Measurements from ENCODE around the gene PDZRN3. TPM values are rescaled to one million over a fixed set of nuclear protein-coding genes. Genes with fewer than 3 reads are reported as not detected.
A peak's percentile ranks its signal among the peaks of the same experiment; 100 is the strongest.

The PDZRN3 gene
- total and polyA plus RNA-seq, 2 donors (not counting 1 experiment from before 2014, with no cell fraction given): 14.6 to 56.3 TPM

DNA sequence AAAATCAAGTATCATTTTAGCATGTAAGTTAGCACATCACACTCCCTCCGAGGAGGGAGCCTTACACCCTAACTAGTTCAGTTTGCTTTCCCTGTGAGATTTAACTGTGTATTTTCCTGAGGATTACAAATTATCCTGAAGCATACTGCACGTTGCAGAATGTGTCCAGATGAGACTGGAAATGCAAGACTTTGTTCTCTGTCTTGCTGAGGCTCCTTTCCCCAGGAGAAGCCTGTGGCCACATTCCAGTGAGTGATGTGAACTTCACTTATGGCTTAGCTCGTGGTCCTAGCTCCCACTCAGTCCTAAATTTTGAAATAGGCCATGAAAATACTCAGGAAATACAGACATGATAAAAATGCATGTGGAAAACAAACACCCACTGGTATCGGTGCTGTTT lies 23.7 kb downstream of the PDZRN3 start:
- Histone ChIP-seq H3K27ac (ENCODE audit: insufficient read depth, low read length) (no peak overlapping the region), H3K36me3 (ENCODE audit: control insufficient read depth, insufficient read depth, low read length) (peaks cover 3% of the 10 kb centered on the region), H3K9me3 (ENCODE audit: control insufficient read depth, insufficient read depth, low read depth, low read length) (no peaks in the 10 kb centered on the region), H2AFZ (ENCODE audit: low read length) (no peak overlapping the region), H3K27me3 (ENCODE audit: control insufficient read depth, insufficient read depth, low read length) (no peaks in the 10 kb centered on the region), H3K4me3 (replicated peaks in 1 of 4; ENCODE audit: control extremely low read depth in 1 of 4, insufficient read depth in 1 of 4, low read depth in 3 of 4, low read length in 4 of 4) (no peak overlapping the region), H3K79me2 (ENCODE audit: control insufficient read depth, insufficient read depth, low read length) (no peaks in the 10 kb centered on the region), H3K9ac (ENCODE audit: insufficient read depth, low read length) (no peak overlapping the region), H4K20me1 (ENCODE audit: control insufficient read depth, extremely low read depth, insufficient read depth, low read length) (no peaks in the 10 kb centered on the region), H3K4me2 (ENCODE audit: extremely low read depth, insufficient read depth, low read length) (no peak overlapping the region), H3K4me1 (ENCODE audit: control insufficient read depth, extremely low read depth, insufficient read depth, low read length) (peaks cover 35% of the 10 kb centered on the region)
- TF ChIP-seq, protein P1, sequence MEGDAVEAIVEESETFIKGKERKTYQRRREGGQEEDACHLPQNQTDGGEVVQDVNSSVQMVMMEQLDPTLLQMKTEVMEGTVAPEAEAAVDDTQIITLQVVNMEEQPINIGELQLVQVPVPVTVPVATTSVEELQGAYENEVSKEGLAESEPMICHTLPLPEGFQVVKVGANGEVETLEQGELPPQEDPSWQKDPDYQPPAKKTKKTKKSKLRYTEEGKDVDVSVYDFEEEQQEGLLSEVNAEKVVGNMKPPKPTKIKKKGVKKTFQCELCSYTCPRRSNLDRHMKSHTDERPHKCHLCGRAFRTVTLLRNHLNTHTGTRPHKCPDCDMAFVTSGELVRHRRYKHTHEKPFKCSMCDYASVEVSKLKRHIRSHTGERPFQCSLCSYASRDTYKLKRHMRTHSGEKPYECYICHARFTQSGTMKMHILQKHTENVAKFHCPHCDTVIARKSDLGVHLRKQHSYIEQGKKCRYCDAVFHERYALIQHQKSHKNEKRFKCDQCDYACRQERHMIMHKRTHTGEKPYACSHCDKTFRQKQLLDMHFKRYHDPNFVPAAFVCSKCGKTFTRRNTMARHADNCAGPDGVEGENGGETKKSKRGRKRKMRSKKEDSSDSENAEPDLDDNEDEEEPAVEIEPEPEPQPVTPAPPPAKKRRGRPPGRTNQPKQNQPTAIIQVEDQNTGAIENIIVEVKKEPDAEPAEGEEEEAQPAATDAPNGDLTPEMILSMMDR (conservative IDR thresholded peaks at IDR 0.05 in 1 of 2, IDR thresholded peaks at IDR 0.05 in 1 of 2; ENCODE audit: low read depth in 1 of 2, low read length in 2 of 2): no peak
- no peak for TF ChIP-seq EZH2 (IDR thresholded peaks at IDR 0.05; ENCODE audit: low read length, missing control alignments)
- DNase-seq (ENCODE audit: low read depth in 2 of 2): peak in 1 of 2 donors; percentile 42

DNA sequence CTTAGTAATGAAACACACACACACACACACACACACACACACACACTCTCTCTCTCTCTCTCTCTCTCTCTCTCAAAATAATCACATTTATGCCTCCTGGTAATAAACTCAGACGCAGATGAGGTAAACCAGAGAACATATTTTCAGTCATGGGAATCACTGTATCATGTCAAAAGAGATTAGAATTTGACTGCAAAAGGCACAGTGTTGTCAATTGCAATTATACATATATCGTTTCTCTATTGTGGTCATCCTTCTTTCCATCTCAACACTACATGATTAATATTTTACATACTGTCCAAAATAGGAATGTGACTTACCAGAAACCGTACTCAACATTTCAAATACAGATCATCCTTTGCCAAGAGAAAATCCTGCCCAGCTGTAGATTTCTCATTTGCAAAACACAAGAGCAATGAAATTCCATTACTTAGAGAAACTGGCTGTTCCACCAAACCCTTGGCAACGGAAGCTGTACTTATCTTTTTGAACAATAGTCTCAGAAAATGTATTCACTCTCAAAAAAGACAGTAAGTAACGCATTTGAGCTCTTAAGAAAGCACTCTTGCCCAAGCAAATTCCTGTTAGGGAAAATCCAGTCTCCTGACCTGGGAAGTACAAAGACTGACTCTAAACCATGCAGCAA lies 24.3 kb downstream of the PDZRN3 start:
- H4K20me1 ChIP-seq (ENCODE audit: control insufficient read depth, extremely low read depth, insufficient read depth, low read length): no peaks in the 10 kb centered on the region
- H3K4me1 ChIP-seq (ENCODE audit: control insufficient read depth, extremely low read depth, insufficient read depth, low read length): peaks cover 31% of the 10 kb centered on the region
- no peak overlapping the region for H3K4me2 ChIP-seq (ENCODE audit: extremely low read depth, insufficient read depth, low read length)

DNA sequence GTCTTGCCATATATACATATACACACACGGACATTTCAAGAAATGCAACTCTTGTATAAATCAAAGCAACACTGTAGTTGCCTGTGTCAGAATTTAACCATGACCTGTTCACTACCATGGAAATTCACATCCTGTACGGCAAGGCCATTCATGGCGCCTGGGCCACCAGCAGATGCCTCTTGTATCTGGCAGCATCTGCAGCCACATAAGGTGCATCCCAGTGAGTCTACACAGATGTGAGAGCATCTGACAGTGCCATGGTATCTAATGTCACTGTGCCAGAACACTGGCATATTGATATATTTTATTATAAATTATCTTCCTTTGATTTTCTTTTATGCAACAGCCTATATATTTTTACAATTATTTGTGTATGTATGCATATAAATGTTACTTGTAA lies 25.1 kb downstream of the PDZRN3 start:
- H3K4me2 ChIP-seq (ENCODE audit: extremely low read depth, insufficient read depth, low read length): no peak overlapping the region
- peaks cover 3% of the 10 kb centered on the region for H3K36me3 ChIP-seq (ENCODE audit: control insufficient read depth, insufficient read depth, low read length)
- no peaks in the 10 kb centered on the region for H4K20me1 ChIP-seq (ENCODE audit: control insufficient read depth, extremely low read depth, insufficient read depth, low read length)
- no peaks in the 10 kb centered on the region for H3K9me3 ChIP-seq (ENCODE audit: control insufficient read depth, insufficient read depth, low read depth, low read length)
- DNase-seq (ENCODE audit: low read depth in 2 of 2): no peak
- no peaks in the 10 kb centered on the region for H3K79me2 ChIP-seq (ENCODE audit: control insufficient read depth, insufficient read depth, low read length)
- no peak overlapping the region for H2AFZ ChIP-seq (ENCODE audit: low read length)
- no peak overlapping the region for H3K4me3 ChIP-seq (replicated peaks in 1 of 4; ENCODE audit: control extremely low read depth in 1 of 4, insufficient read depth in 1 of 4, low read depth in 3 of 4, low read length in 4 of 4)
- H3K27ac ChIP-seq (ENCODE audit: insufficient read depth, low read length): no peak overlapping the region
- TF ChIP-seq, protein P1 (conservative IDR thresholded peaks at IDR 0.05 in 1 of 2, IDR thresholded peaks at IDR 0.05 in 1 of 2; ENCODE audit: low read depth in 1 of 2, low read length in 2 of 2): no peak
- TF ChIP-seq EZH2 (IDR thresholded peaks at IDR 0.05; ENCODE audit: low read length, missing control alignments): no peak
- no peak overlapping the region for H3K9ac ChIP-seq (ENCODE audit: insufficient read depth, low read length)
- no peaks in the 10 kb centered on the region for H3K27me3 ChIP-seq (ENCODE audit: control insufficient read depth, insufficient read depth, low read length)
- H3K4me1 ChIP-seq (ENCODE audit: control insufficient read depth, extremely low read depth, insufficient read depth, low read length): peaks cover 27% of the 10 kb centered on the region

More for the DNA sequence above, 24.3 kb downstream of the PDZRN3 start:
- DNase-seq (ENCODE audit: low read depth in 2 of 2): peak; percentile 80 to 83
- no peaks in the 10 kb centered on the region for H3K79me2 ChIP-seq (ENCODE audit: control insufficient read depth, insufficient read depth, low read length)
- H3K27ac ChIP-seq (ENCODE audit: insufficient read depth, low read length): no peak overlapping the region
- H3K9ac ChIP-seq (ENCODE audit: insufficient read depth, low read length): no peak overlapping the region
- H2AFZ ChIP-seq (ENCODE audit: low read length): no peak overlapping the region
- TF ChIP-seq, protein P1 (conservative IDR thresholded peaks at IDR 0.05 in 1 of 2, IDR thresholded peaks at IDR 0.05 in 1 of 2; ENCODE audit: low read depth in 1 of 2, low read length in 2 of 2): no peak
- TF ChIP-seq EZH2 (IDR thresholded peaks at IDR 0.05; ENCODE audit: low read length, missing control alignments): no peak
- no peaks in the 10 kb centered on the region for H3K27me3 ChIP-seq (ENCODE audit: control insufficient read depth, insufficient read depth, low read length)
- peaks cover 3% of the 10 kb centered on the region for H3K36me3 ChIP-seq (ENCODE audit: control insufficient read depth, insufficient read depth, low read length)
- H3K9me3 ChIP-seq (ENCODE audit: control insufficient read depth, insufficient read depth, low read depth, low read length): no peaks in the 10 kb centered on the region
- H3K4me3 ChIP-seq (replicated peaks in 1 of 4; ENCODE audit: control extremely low read depth in 1 of 4, insufficient read depth in 1 of 4, low read depth in 3 of 4, low read length in 4 of 4): no peak overlapping the region

Data from fibroblast of lung (primary cell).